GM12878 (cell line): Measurements from ENCODE around the gene GLB1L. TPM values are rescaled to one million over a fixed set of nuclear protein-coding genes. Genes with fewer than 3 reads are reported as not detected.
A peak's percentile ranks its signal among the peaks of the same experiment; 100 is the strongest.

ENCODE experiments used
- ATAC-seq: fragments of 200-7000 bp; cut with Tn5 transposase; 3 replicates; pipeline ENCODE4 v1.9.1; 2020; ENCODE audit warnings: mild to moderate bottlenecking, moderate library complexity
- BruUV-seq: library from RNA; stranded (reverse); fragments of 400-500 nt; replicated peaks from 2 replicates; lab custom pipeline; 2021; lab: Mats Ljungman, UMichigan
- CTCF ChIA-PET: fragments of 300-600 bp; sonication (Branson Sonifier 250); formaldehyde crosslinking; extraction: SDS; loops from one replicate; lab custom pipeline; 2021; ENCODE audit warnings: inconsistent platforms; lab: Yijun Ruan, JAX
- POLR2A ChIA-PET: fragments of 350-600 bp; formaldehyde crosslinking; extraction: SDS; loops from one replicate; lab custom pipeline; 2021; ENCODE audit warnings: inconsistent platforms; lab: Charles Lee
- RAD21 ChIA-PET: fragments of 300-600 bp; sonication (Branson Sonifier 250); formaldehyde crosslinking; loops from one replicate; lab custom pipeline; 2023; ENCODE audit warnings: antibody characterized with exemption; ENCODE audit not compliant: unreplicated experiment; lab: Charles Lee
- SMC1A ChIA-PET: fragments of 300-600 bp; sonication (Branson Sonifier 250); formaldehyde crosslinking; loops from one replicate; lab custom pipeline; 2023; ENCODE audit not compliant: unreplicated experiment, uncharacterized antibody; lab: Charles Lee
- DNase-seq: peaks from one replicate; pipeline ENCODE4 v3.0.0-alpha.2; 2011; ENCODE audit warnings: low read depth, low spot score
- FAIRE-seq: peaks from 3 replicates; lab custom pipeline; 2011; peaks lifted over from hg19 to GRCh38; lab: Jason Lieb, UNC
- H2AFZ ChIP-seq: 2 replicates; pipeline ENCODE4 v1.6.0; 2011; ENCODE audit warnings: low read depth, low read length, control low read depth; ENCODE audit not compliant: control insufficient read depth
- H3K27ac ChIP-seq: 2 replicates; pipeline ENCODE4 v1.5.1; 2011; ENCODE audit warnings: control low read depth; ENCODE audit not compliant: control insufficient read depth, insufficient read depth
- H3K27me3 ChIP-seq, 2 experiments: replicated peaks in 1 of 2; 2 replicates each; pipeline versions ENCODE4 v1.6.0 to v1.6.1; 2011; ENCODE audit warnings: low read length in 1 of 2; ENCODE audit not compliant: control insufficient read depth in 2 of 2, insufficient read depth in 2 of 2
- H3K36me3 ChIP-seq, 2 experiments: 2 replicates each; pipeline ENCODE4 v1.5.1; 2011; ENCODE audit warnings: low read length in 1 of 2; ENCODE audit not compliant: control insufficient read depth in 2 of 2, insufficient read depth in 2 of 2
- H3K4me1 ChIP-seq: 2 replicates; pipeline ENCODE4 v1.6.1; 2011; ENCODE audit warnings: mild to moderate bottlenecking, low read length, moderate library complexity, mixed read lengths; ENCODE audit not compliant: control insufficient read depth, insufficient read depth
- H3K4me2 ChIP-seq: 2 replicates; pipeline ENCODE4 v1.6.0; 2011; ENCODE audit warnings: control low read depth; ENCODE audit not compliant: control insufficient read depth, insufficient read depth
- H3K4me3 ChIP-seq: fragments of 200-600 bp; sonication (generic); 2 replicates; pipeline ENCODE4 v1.5.1; 2016
- H3K79me2 ChIP-seq: 2 replicates; pipeline ENCODE4 v1.6.0; 2011; ENCODE audit warnings: low read length; ENCODE audit not compliant: control insufficient read depth, insufficient read depth
- H3K9ac ChIP-seq: 2 replicates; pipeline ENCODE4 v1.8.0; 2011; ENCODE audit warnings: low read length, control low read depth, mixed read lengths; ENCODE audit not compliant: control insufficient read depth, insufficient read depth
- H3K9me3 ChIP-seq: replicated peaks from 3 replicates; pipeline ENCODE4 v1.5.1; 2011; ENCODE audit warnings: mild to moderate bottlenecking, low read length; ENCODE audit not compliant: control insufficient read depth, insufficient read depth
- H4K20me1 ChIP-seq: 2 replicates; pipeline ENCODE4 v1.6.0; 2011; ENCODE audit not compliant: control insufficient read depth, insufficient read depth
- CBX3 ChIP-seq: fragments of 200-600 bp; sonication (generic); IDR thresholded peaks from 2 replicates; pipeline ENCODE4 v1.6.1; 2016; ENCODE audit warnings: low read depth, borderline replicate concordance
- E4F1 ChIP-seq: fragments of 450-650 bp; IDR thresholded peaks from 2 replicates; pipeline ENCODE4 v1.6.1; 2018; ENCODE audit warnings: borderline replicate concordance, mild to moderate bottlenecking; ENCODE audit not compliant: partially characterized antibody
- HDAC2 ChIP-seq: fragments of 200-600 bp; sonication (generic); IDR thresholded peaks from 2 replicates; pipeline ENCODE4 v1.6.1; 2017
- JUNB ChIP-seq: IDR thresholded peaks from 2 replicates; pipeline ENCODE4 v1.6.1; 2016; ENCODE audit warnings: antibody characterized with exemption, mild to moderate bottlenecking
- KAT2A ChIP-seq: conservative IDR thresholded peaks from 2 replicates; pipeline ENCODE4 v1.6.1; 2011; ENCODE audit warnings: low read depth, low read length; ENCODE audit not compliant: control insufficient read depth
- MLLT1 ChIP-seq: fragments of 450-650 bp; IDR thresholded peaks from 2 replicates; pipeline ENCODE4 v1.6.1; 2016; ENCODE audit warnings: mild to moderate bottlenecking
- MTA2 ChIP-seq: fragments of 450-650 bp; IDR thresholded peaks from 2 replicates; pipeline ENCODE4 v1.6.1; 2016; ENCODE audit warnings: low read depth, mild to moderate bottlenecking, moderate library complexity
- PAX5 ChIP-seq: IDR thresholded peaks from 2 replicates; pipeline ENCODE4 v1.6.1; 2011; ENCODE audit warnings: low read depth, low read length, borderline replicate concordance
- PML ChIP-seq: IDR thresholded peaks from 2 replicates; pipeline ENCODE4 v1.6.1; 2012; ENCODE audit warnings: low read length, inconsistent platforms
- POLR2AphosphoS5 ChIP-seq: IDR thresholded peaks from 2 replicates; pipeline ENCODE4 v1.6.1; 2011; ENCODE audit warnings: mild to moderate bottlenecking, low read length, inconsistent platforms
- POU2F2 ChIP-seq: IDR thresholded peaks from 3 replicates; pipeline ENCODE4 v1.6.1; 2011; ENCODE audit warnings: low read depth, mild to moderate bottlenecking, low read length, borderline replicate concordance
- RB1 ChIP-seq: fragments of 450-650 bp; formaldehyde crosslinking; IDR thresholded peaks from 2 replicates; pipeline ENCODE4 v1.6.1; 2017; ENCODE audit warnings: mild to moderate bottlenecking, borderline replicate concordance
- RELB ChIP-seq: fragments of 450-650 bp; IDR thresholded peaks from 2 replicates; pipeline ENCODE4 v1.6.1; 2017; ENCODE audit warnings: low read depth, mild to moderate bottlenecking, moderate library complexity
- SPI1 ChIP-seq: IDR thresholded peaks from 2 replicates; pipeline ENCODE4 v1.6.1; 2011; ENCODE audit warnings: low read depth, mild to moderate bottlenecking, low read length, moderate library complexity, borderline replicate concordance; ENCODE audit not compliant: insufficient read depth
- STAT1 ChIP-seq: fragments of 450-650 bp; conservative IDR thresholded peaks from 2 replicates; pipeline ENCODE4 v1.6.1; 2014; ENCODE audit warnings: antibody characterized with exemption, mild to moderate bottlenecking
- USF1 ChIP-seq: IDR thresholded peaks from 2 replicates; pipeline ENCODE4 v1.6.1; 2011; ENCODE audit warnings: borderline replicate concordance, low read depth, mild to moderate bottlenecking, moderate library complexity, mixed read lengths, low read length; ENCODE audit not compliant: insufficient read depth; ENCODE audit errors: extremely low read length
- YY1 ChIP-seq: IDR thresholded peaks from 2 replicates; pipeline ENCODE4 v1.6.1; 2011; ENCODE audit warnings: low read depth, mild to moderate bottlenecking, low read length
- WGBS: methylation state at CpG from one replicate; pipeline ENCODE4 v1.1.6; 2016; ENCODE audit warnings: low lambda C conversion rate; ENCODE audit not compliant: insufficient replicate concordance, insufficient coverage; ENCODE audit errors: missing lambda C conversion rate; 5-methylcytosine and 5-hydroxymethylcytosine counted together
- in situ Hi-C: fragments of 300-500 bp; cut with MboI; formaldehyde crosslinking; loops from 9 replicates; pipeline ENCODE4 v1.14.3; 2018; ENCODE audit warnings: mixed read lengths
- intact Hi-C: fragments of 100-400 bp; cut with micrococcal nuclease; formaldehyde crosslinking; loops from one replicate; pipeline ENCODE4 v1.14.2; 2022; ENCODE audit not compliant: unreplicated experiment
- polyA plus RNA-seq, 11 experiments: library from polyadenylated mRNA; depleted of rRNA in 4 of 11; unstranded in 6 of 11; stranded (reverse) in 5 of 11; fragments of >200 nt; fragmentation: Nextera tagmentation in 4 of 11; fragmentation: Illumina TruSeq in 1 of 11; extraction: Ambion mirVana in 4 of 11; extraction: Trizol in 1 of 11; gene quantifications; 1 replicate in 1 of 11; 2 replicates in 10 of 11; pipeline versions ENCODE4 v1.2.1 to v1.2.3, GENCODE V29; 2011 to 2016; ENCODE audit warnings: inconsistent platforms in 2 of 11, missing spikeins in 2 of 11, low read depth in 1 of 11
- total RNA-seq, 4 experiments: library from RNA; depleted of rRNA in 3 of 4; stranded (reverse); fragments of >200 nt in 3 of 4; fragmentation: Illumina TruSeq in 1 of 4; extraction: Trizol in 1 of 4; gene quantifications; 2 replicates each; pipeline versions ENCODE4 v1.2.1 to v1.2.3, GENCODE V29; 2013 to 2021

Gene GLB1L
- total and polyA plus RNA-seq, 10 of the 15 experiments (the other 5 are each of a cell fraction or from before 2014, with no cell fraction given): 0.29 to 4.6 (median 2.7) TPM

GRCh38 chr2:219230059-219230540, 15.1 kb downstream of the GLB1L start:
- SMC1A ChIA-PET: interaction anchor here (0.9 to 2.7 kb wide), 12 partner anchors 9 to 92 kb away, joined by 3 to 22 read pairs (median 4); partner anchors contain the start of genes ABCB6, CNPPD1, GLB1L and STK16
- peak overlapping the region; percentile 89 for H3K4me3 ChIP-seq
- ATAC-seq: peak; percentile 56
- no peak for DNase-seq
- peak overlapping the region; percentile 45 for H2AFZ ChIP-seq
- peak overlapping the region; percentile 83 for H3K27ac ChIP-seq
- intact Hi-C loops (no loop called here), in situ Hi-C loops (no loop called here)
- CTCF ChIA-PET: interaction anchor here (0.8 to 2.8 kb wide), 12 partner anchors 7 to 349 kb away, joined by 3 to 16 read pairs (median 6); partner anchors contain the start of genes GLB1L, STK16, WNT10A and ZFAND2B
- H3K9me3 ChIP-seq: no peaks in the 10 kb centered on the region
- no peaks in the 10 kb centered on the region for H3K27me3 ChIP-seq
- peak overlapping the region; percentile 74 for H3K4me2 ChIP-seq
- peaks cover 15% of the 10 kb centered on the region for H3K4me1 ChIP-seq
- under 1% methylated on average over 24 of the region's 24 CpGs for WGBS
- peaks cover 44% of the 10 kb centered on the region for H3K79me2 ChIP-seq
- no peaks in the 10 kb centered on the region for H4K20me1 ChIP-seq
- peaks cover 8 to 32% of the 10 kb centered on the region in 2 experiments for H3K36me3 ChIP-seq
- peak overlapping the region; percentile 92 for H3K9ac ChIP-seq
- POLR2A ChIA-PET: interaction anchor here (0.6 to 3.5 kb wide), 13 partner anchors 12 to 672 kb away, joined by 3 to 45 read pairs (median 7); partner anchors contain the start of genes ABCB6, CNPPD1, DNAJB2 and DNPEP
- FAIRE-seq: no peak
- TSS peak; percentile 77 for BruUV-seq
- RAD21 ChIA-PET: interaction anchor here (1.0 to 2.6 kb wide), 8 partner anchors 12 to 70 kb away, joined by 3 to 14 read pairs (median 6); partner anchors contain the start of genes ABCB6, GLB1L, STK16 and ZFAND2B
- no peak for TF ChIP-seq KAT2A
- TF ChIP-seq MTA2: no peak
- TF ChIP-seq RELB: 0 out of 2 replicates have a peak, but pooled peaks have one; percentile 5
- TF ChIP-seq YY1: no peak
- TF ChIP-seq CBX3: no peak
- TF ChIP-seq RB1: peak; percentile 30; the same call in 1 of the 2 replicates
- TF ChIP-seq PAX5: no peak
- no peak for TF ChIP-seq JUNB
- peak; percentile 36; the same call in 1 of the 2 replicates for TF ChIP-seq PML
- 0 out of 3 replicates have a peak, but pooled peaks have one; percentile 19 for TF ChIP-seq POU2F2
- no peak for TF ChIP-seq SPI1
- 0 out of 2 replicates have a peak, but pooled peaks have one; percentile 10 for TF ChIP-seq MLLT1
- TF ChIP-seq STAT1: no peak
- TF ChIP-seq HDAC2: peak; percentile 24; the same call in 1 of the 2 replicates
- no peak for TF ChIP-seq E4F1
- no peak for TF ChIP-seq USF1
- peak; percentile 4; the same call in 1 of the 2 replicates for TF ChIP-seq POLR2AphosphoS5
